Trophoblast cell (in vitro differentiated cells and primary cell): ENCODE measurements around the gene ATP1B1.
A peak's percentile ranks its signal among the peaks of the same experiment; 100 is the strongest.

ENCODE experiments used
- DNase-seq, 2 donors: peaks; one replicate each; pipeline ENCODE4 v3.0.0-alpha.2; 2016
- H2AFZ ChIP-seq: 2 replicates; pipeline ENCODE4 v1.6.1; 2013; ENCODE audit warnings: low read length, moderate library complexity, mild to moderate bottlenecking; ENCODE audit not compliant: insufficient read depth, poor library complexity
- H2AK5ac ChIP-seq: 2 replicates; pipeline ENCODE4 v1.6.1; 2013; ENCODE audit warnings: mild to moderate bottlenecking, low read length
- H2BK120ac ChIP-seq: 2 replicates; pipeline ENCODE4 v1.6.1; 2013; ENCODE audit warnings: low read length, mild to moderate bottlenecking, moderate library complexity; ENCODE audit not compliant: insufficient read depth, poor library complexity
- H2BK12ac ChIP-seq: 2 replicates; pipeline ENCODE4 v1.6.1; 2013; ENCODE audit warnings: mild to moderate bottlenecking, low read length, moderate library complexity
- H2BK5ac ChIP-seq: 2 replicates; pipeline ENCODE4 v1.6.1; 2013; ENCODE audit warnings: low read length, low read depth, moderate library complexity, mild to moderate bottlenecking; ENCODE audit not compliant: poor library complexity
- H3K14ac ChIP-seq: 2 replicates; pipeline ENCODE4 v1.6.1; 2013; ENCODE audit warnings: mild to moderate bottlenecking, low read length
- H3K18ac ChIP-seq: 2 replicates; pipeline ENCODE4 v1.6.1; 2013; ENCODE audit warnings: mild to moderate bottlenecking, low read length
- H3K23ac ChIP-seq: 2 replicates; pipeline ENCODE4 v1.6.1; 2013; ENCODE audit warnings: low read length
- H3K27ac ChIP-seq: 2 replicates; pipeline ENCODE4 v1.5.1; 2013; ENCODE audit warnings: low read depth, mild to moderate bottlenecking, inconsistent platforms, low read length, moderate library complexity
- H3K27me3 ChIP-seq: 2 replicates; pipeline ENCODE4 v1.6.1; 2013; ENCODE audit warnings: inconsistent platforms, mild to moderate bottlenecking, low read length, moderate library complexity; ENCODE audit not compliant: insufficient read depth
- H3K36me3 ChIP-seq, 2 experiments: 1 replicate in 1 of 2; 2 replicates in 1 of 2; pipeline ENCODE4 v1.6.1; 2013; ENCODE audit warnings: low read length in 2 of 2, mild to moderate bottlenecking in 2 of 2, moderate library complexity in 1 of 2; ENCODE audit not compliant: insufficient read depth in 2 of 2, control insufficient read depth in 1 of 2
- H3K4ac ChIP-seq: 2 replicates; pipeline ENCODE4 v1.6.1; 2013; ENCODE audit warnings: low read depth, mild to moderate bottlenecking, low read length, moderate library complexity
- H3K4me1 ChIP-seq, 2 experiments: 1 replicate in 1 of 2; 2 replicates in 1 of 2; pipeline ENCODE4 v1.6.1; 2013; ENCODE audit warnings: low read length in 2 of 2, mild to moderate bottlenecking in 2 of 2, moderate library complexity in 1 of 2; ENCODE audit not compliant: insufficient read depth in 2 of 2, control insufficient read depth in 1 of 2
- H3K4me2 ChIP-seq: 2 replicates; pipeline ENCODE4 v1.6.1; 2013; ENCODE audit warnings: inconsistent platforms, mild to moderate bottlenecking, low read length, moderate library complexity
- H3K4me3 ChIP-seq: 2 replicates; pipeline ENCODE4 v1.5.1; 2013; ENCODE audit warnings: mild to moderate bottlenecking, low read depth, low read length, inconsistent platforms
- H3K79me1 ChIP-seq: one replicate; pipeline ENCODE4 v1.6.1; 2013; ENCODE audit warnings: low read length
- H3K79me2 ChIP-seq: 2 replicates; pipeline ENCODE4 v1.6.1; 2013; ENCODE audit warnings: low read length, mild to moderate bottlenecking; ENCODE audit not compliant: control insufficient read depth, insufficient read depth, poor library complexity
- H3K9ac ChIP-seq: 2 replicates; pipeline ENCODE4 v1.6.1; 2013; ENCODE audit warnings: mild to moderate bottlenecking, low read length
- H3K9me3 ChIP-seq: 2 replicates; pipeline ENCODE4 v1.6.1; 2013; ENCODE audit warnings: low read depth, mild to moderate bottlenecking, control low read depth, inconsistent platforms, low read length; ENCODE audit not compliant: insufficient read depth
- H4K12ac ChIP-seq: 2 replicates; pipeline ENCODE4 v1.6.1; 2013; ENCODE audit warnings: low read depth, mild to moderate bottlenecking, low read length, moderate library complexity
- H4K8ac ChIP-seq: 2 replicates; pipeline ENCODE4 v1.6.1; 2013; ENCODE audit warnings: low read depth, mild to moderate bottlenecking, low read length, moderate library complexity
- H4K91ac ChIP-seq: one replicate; pipeline ENCODE4 v1.6.1; 2013; ENCODE audit warnings: low read depth, mild to moderate bottlenecking, low read length, moderate library complexity
- WGBS: extraction: QIAGEN DNeasy Blood & Tissue Kit; methylation state at CpG from one replicate; pipeline ENCODE4 v1.1.7; 2013; ENCODE audit warnings: missing lambda C conversion rate; ENCODE audit not compliant: insufficient read length, insufficient coverage; ENCODE audit errors: extremely low coverage; 5-methylcytosine and 5-hydroxymethylcytosine counted together

The ATP1B1 gene

DNA sequence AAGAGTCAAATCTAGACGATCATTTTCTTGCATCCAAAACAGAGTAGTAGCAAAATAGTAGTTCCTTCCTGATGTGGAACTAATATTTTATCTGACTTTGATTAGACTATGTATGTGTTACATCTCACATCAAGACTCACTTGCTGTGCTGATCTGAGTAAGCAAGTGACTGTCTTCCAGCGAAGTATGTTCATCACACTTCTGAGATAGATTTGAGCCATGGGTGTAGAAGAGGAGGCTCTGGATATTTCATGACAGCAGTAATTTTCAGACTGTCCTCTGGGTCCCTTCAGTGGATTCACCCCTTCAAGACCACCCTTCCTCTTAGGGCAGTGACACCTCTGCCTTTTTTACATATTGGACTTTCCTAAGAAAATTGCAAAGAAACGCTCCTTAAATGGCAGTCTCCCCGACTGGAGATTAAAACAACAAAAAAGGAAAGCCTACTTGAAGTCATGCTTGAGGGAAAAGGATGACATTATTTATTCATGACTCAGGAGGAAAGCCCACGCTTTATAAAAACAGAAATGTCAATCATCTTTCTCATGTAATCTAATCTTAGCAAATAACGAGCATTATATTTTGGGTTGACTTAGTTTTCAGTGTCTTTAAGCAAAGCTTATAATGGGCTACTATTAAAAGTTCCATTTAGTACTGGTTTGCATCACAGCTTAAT, 22.8 kb downstream of the ATP1B1 start:
- no peak overlapping the region for H4K12ac ChIP-seq
- H4K8ac ChIP-seq = no peak overlapping the region
- H2BK5ac ChIP-seq = no peak overlapping the region
- peak overlapping the region; percentile 53 for H3K9ac ChIP-seq
- no peak overlapping the region for H2AK5ac ChIP-seq
- no peak overlapping the region for H3K23ac ChIP-seq
- no peak overlapping the region for H3K27ac ChIP-seq
- no peak overlapping the region for H3K4ac ChIP-seq
- peaks cover 14 to 36% of the 10 kb centered on the region in 2 experiments for H3K36me3 ChIP-seq
- H3K4me1 ChIP-seq = no peaks in the 10 kb centered on the region
- H3K14ac ChIP-seq = no peak overlapping the region
- no peak overlapping the region for H4K91ac ChIP-seq
- H3K27me3 ChIP-seq = no peaks in the 10 kb centered on the region
- H2BK12ac ChIP-seq = no peak overlapping the region
- WGBS = no CpG with 5 or more reads among the region's 6 CpGs
- no peaks in the 10 kb centered on the region for H3K9me3 ChIP-seq
- H2AFZ ChIP-seq = no peak overlapping the region
- no peak overlapping the region for H2BK120ac ChIP-seq
- H3K4me2 ChIP-seq = no peak overlapping the region
- H3K79me1 ChIP-seq = no peaks in the 10 kb centered on the region
- no peak for DNase-seq
- no peak overlapping the region for H3K4me3 ChIP-seq
- H3K79me2 ChIP-seq = no peaks in the 10 kb centered on the region
- H3K18ac ChIP-seq = no peak overlapping the region

DNA sequence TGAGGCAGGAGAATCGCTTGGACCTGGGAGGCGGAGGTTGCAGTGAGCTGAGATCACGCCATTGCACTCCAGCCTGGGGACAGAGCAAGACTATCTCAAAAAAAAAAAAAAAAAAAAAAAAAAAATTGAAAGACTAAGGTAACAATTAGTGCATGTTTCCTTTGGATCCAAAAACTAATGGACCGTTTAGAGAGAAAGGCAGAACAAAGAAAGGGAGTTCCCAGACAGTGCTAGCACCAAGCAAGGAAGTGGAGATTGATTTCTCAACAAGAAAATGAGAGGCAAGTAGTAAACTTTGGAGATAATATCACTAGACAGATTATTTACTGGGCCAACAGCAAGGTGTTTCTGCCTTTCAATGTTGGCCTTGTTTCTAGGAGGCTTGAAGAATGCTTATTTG, 24.2 kb downstream of the ATP1B1 start:
- H2AFZ ChIP-seq = no peak overlapping the region
- H3K4me3 ChIP-seq = no peak overlapping the region
- no peak overlapping the region for H2BK120ac ChIP-seq
- H3K79me1 ChIP-seq = no peaks in the 10 kb centered on the region
- no peak overlapping the region for H2AK5ac ChIP-seq
- no peak overlapping the region for H3K4ac ChIP-seq
- H3K14ac ChIP-seq = no peak overlapping the region
- no peak overlapping the region for H4K8ac ChIP-seq
- no peak overlapping the region for H4K12ac ChIP-seq
- H3K79me2 ChIP-seq = no peaks in the 10 kb centered on the region
- DNase-seq = peak in 1 of 2 donors; percentile 13
- no peaks in the 10 kb centered on the region for H3K4me1 ChIP-seq
- no peak overlapping the region for H3K9ac ChIP-seq
- no peak overlapping the region for H3K27ac ChIP-seq
- H2BK12ac ChIP-seq = no peak overlapping the region
- H3K9me3 ChIP-seq = no peaks in the 10 kb centered on the region
- peaks cover 11 to 31% of the 10 kb centered on the region in 2 experiments for H3K36me3 ChIP-seq
- no CpG with 5 or more reads among the region's 4 CpGs for WGBS
- no peak overlapping the region for H3K18ac ChIP-seq
- no peak overlapping the region for H3K23ac ChIP-seq
- H3K27me3 ChIP-seq = no peaks in the 10 kb centered on the region
- H2BK5ac ChIP-seq = no peak overlapping the region
- H4K91ac ChIP-seq = no peak overlapping the region
- no peak overlapping the region for H3K4me2 ChIP-seq

DNA sequence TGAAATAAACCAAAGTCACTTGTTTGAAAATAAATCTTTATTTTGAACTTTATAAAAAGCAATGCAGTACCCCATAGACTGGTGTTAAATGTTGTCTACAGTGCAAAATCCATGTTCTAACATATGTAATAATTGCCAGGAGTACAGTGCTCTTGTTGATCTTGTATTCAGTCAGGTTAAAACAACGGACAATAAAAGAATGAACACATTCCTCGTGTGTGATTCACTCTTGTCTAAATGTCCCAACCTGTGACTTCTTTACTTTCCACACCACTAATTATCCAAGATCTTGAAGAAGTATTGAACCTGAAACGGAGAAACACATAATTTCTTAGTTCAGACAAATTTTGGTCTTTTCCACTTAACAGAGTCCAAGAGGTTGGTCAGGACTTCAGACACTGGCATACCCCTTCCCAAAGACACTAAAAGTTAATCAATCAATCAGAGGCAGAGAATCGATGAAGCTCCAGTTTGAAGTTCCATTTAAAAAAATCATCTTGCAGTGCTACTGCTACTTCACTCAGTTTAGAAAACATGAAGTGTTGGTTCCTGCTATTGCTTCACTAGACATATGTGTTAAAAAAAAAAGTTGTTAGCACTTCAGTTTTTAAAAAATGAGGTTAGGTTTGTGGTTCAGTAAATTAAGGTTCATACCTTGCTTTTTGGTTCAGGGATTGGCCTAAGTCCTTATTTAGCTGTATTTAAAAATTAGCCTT, 26.2 kb downstream of the ATP1B1 start:
- no CpG with 5 or more reads among the region's 4 CpGs for WGBS
- H3K4me1 ChIP-seq = no peaks in the 10 kb centered on the region
- no peak overlapping the region for H2BK12ac ChIP-seq

GRCh38 chr1:169133228-169133576, 26.7 kb downstream of the ATP1B1 start:
- Histone ChIP-seq H3K9ac (no peak overlapping the region), H3K4me3 (no peak overlapping the region), H3K4ac (no peak overlapping the region), H2BK12ac (no peak overlapping the region), H3K79me2 (no peaks in the 10 kb centered on the region), H3K79me1 (no peaks in the 10 kb centered on the region), H3K23ac (no peak overlapping the region), H2BK120ac (no peak overlapping the region), H2AFZ (no peak overlapping the region), H3K4me1 (no peaks in the 10 kb centered on the region), H3K27me3 (no peaks in the 10 kb centered on the region), H3K14ac (no peak overlapping the region), H4K91ac (no peak overlapping the region), H3K18ac (no peak overlapping the region), H3K27ac (no peak overlapping the region), H2AK5ac (no peak overlapping the region), H3K36me3 (peaks cover 8 to 23% of the 10 kb centered on the region in 2 experiments), H4K12ac (no peak overlapping the region), H3K9me3 (no peaks in the 10 kb centered on the region), H4K8ac (no peak overlapping the region), H3K4me2 (no peak overlapping the region), H2BK5ac (no peak overlapping the region)
- no peak for DNase-seq
- no CpG with 5 or more reads among the region's 5 CpGs for WGBS

More for the DNA sequence above, 26.2 kb downstream of the ATP1B1 start:
- no peak overlapping the region for H2AFZ ChIP-seq
- no peak overlapping the region for H2BK120ac ChIP-seq
- H4K12ac ChIP-seq = no peak overlapping the region
- no peaks in the 10 kb centered on the region for H3K27me3 ChIP-seq
- H3K4me3 ChIP-seq = no peak overlapping the region
- no peak overlapping the region for H2BK5ac ChIP-seq
- H3K18ac ChIP-seq = no peak overlapping the region
- no peaks in the 10 kb centered on the region for H3K79me1 ChIP-seq
- H3K14ac ChIP-seq = no peak overlapping the region
- no peak overlapping the region for H3K4ac ChIP-seq
- no peaks in the 10 kb centered on the region for H3K9me3 ChIP-seq
- H3K36me3 ChIP-seq = peaks cover 8 to 23% of the 10 kb centered on the region in 2 experiments
- H3K23ac ChIP-seq = no peak overlapping the region
- H3K9ac ChIP-seq = no peak overlapping the region
- H2AK5ac ChIP-seq = no peak overlapping the region
- H3K4me2 ChIP-seq = no peak overlapping the region
- H4K91ac ChIP-seq = no peak overlapping the region
- DNase-seq = peak in 1 of 2 donors; percentile 32
- no peak overlapping the region for H3K27ac ChIP-seq
- no peak overlapping the region for H4K8ac ChIP-seq
- H3K79me2 ChIP-seq = no peaks in the 10 kb centered on the region
